GM12801 (cell line): ENCODE data around the gene GREB1L.

Experiments
- CTCF ChIP-seq: IDR thresholded peaks from one replicate; pipeline ENCODE4 v1.5.1; 2011; ENCODE audit warnings: control low read depth; ENCODE audit not compliant: insufficient read length; ENCODE audit errors: extremely low read depth

GREB1L gene

DNA sequence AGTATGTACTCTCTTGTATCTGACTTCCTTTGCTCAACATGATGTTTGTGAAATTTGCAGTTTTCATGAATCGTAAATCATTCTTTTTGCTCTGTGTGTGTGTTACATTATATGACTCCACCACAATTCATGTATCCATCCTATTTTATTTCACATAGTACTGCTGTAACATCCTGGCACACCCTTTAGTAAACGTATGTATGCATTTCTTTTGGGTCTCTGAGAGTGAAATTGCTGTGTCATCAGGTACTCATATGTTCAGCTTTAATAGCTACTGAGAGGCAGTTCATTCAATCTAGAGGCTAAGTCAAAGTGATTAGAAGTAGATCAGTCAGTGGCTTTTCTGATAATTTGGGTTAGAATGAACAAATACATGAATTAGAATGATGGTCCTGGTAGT is 239.7 kb downstream of the GREB1L start:
- no peak for TF ChIP-seq CTCF

- no peak for TF ChIP-seq CTCF
Measured at GRCh38 chr18:21483051-21483450, 241.0 kb downstream of the GREB1L start.

DNA sequence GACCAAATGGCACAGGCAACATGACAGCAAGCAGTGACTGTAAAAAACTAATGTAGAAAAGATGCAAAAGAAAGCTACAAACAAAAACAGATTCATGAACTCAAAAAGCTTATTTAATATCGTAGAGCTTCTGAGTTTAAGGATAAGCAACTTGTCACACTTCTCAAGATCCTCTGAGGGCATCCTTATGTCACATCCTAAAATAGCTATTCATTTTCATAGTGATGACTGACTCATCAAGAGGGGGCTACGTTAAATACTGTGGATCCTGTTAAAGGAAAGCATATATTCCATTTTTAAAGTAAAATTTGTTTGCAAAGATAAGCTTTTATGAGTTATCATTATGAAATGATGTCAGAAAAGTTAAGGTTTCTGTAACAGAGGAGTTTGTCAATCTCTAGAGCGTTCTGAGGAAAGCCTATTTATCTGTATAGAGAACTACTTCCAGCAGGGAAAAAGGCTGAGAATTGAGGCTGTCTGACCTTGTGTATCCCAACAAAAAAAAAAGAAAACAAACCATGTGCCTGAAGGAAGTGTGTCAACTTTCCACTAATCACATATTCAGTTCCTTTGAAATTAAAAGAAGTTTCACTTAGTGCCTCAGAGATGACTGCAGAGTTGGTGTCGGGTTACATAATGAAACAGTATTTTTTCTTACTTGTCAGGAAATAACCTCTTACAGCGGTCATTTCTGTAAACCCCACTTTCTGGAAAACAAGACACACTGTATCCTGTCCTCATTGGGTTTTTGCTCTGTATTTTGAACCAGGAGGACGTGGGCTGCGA is 243.0 kb downstream of the GREB1L start:
- TF ChIP-seq CTCF = no peak

GRCh38 chr18:21486905-21487437 is 244.9 kb downstream of the GREB1L start:
- TF ChIP-seq CTCF = no peak

- no peak for TF ChIP-seq CTCF
Measured at GRCh38 chr18:21489119-21489750, 247.2 kb downstream of the GREB1L start.

GRCh38 chr18:21489919-21490495 is 248.0 kb downstream of the GREB1L start:
- TF ChIP-seq CTCF = no peak

- TF ChIP-seq CTCF = no peak
Measured at GRCh38 chr18:21490748-21491147, 248.7 kb downstream of the GREB1L start.
